ENCODE results near the gene IKZF1.

DNA sequence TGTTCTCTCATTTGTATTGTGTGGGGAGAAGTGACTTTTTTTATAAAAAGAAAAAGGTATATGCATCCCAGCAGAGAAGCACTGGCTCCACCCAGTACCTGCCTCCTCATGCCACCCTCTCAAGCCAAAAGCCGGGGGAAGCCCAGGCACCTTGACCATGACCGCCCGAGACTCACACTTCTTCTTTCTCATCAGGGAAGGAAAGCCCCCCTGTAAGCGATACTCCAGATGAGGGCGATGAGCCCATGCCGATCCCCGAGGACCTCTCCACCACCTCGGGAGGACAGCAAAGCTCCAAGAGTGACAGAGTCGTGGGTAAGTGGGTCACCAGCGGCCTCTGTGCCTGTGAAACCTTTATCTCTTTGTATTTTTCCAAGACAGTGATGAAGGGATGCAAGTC is 22.9 kb downstream of the IKZF1 start:
- TF ChIP-seq MAZ (CRISPR knock-in tag; conservative IDR thresholded peaks at IDR 0.05 in 1 of 2, IDR thresholded peaks at IDR 0.05 in 1 of 2) (no peak), CBX8 (IDR thresholded peaks at IDR 0.05; ENCODE audit: borderline replicate concordance, extremely low read depth, low read depth, low read length, poor library complexity, severe bottlenecking) (no peak), SIN3A (IDR thresholded peaks at IDR 0.05; ENCODE audit: borderline replicate concordance in 2 of 2, control insufficient read depth in 1 of 2, low read depth in 2 of 2, low read length in 2 of 2) (no peak), ZNF282 (CRISPR knock-in tag; IDR thresholded peaks at IDR 0.05) (no peak), MTA2 (IDR thresholded peaks at IDR 0.05; ENCODE audit: low read depth) (no peak), PTRF (tag; IDR thresholded peaks at IDR 0.05) (no peak), HMGXB4 (CRISPR knock-in tag; IDR thresholded peaks at IDR 0.05) (no peak), CTBP1 (IDR thresholded peaks at IDR 0.05; ENCODE audit: borderline replicate concordance) (no peak), CHD2 (IDR thresholded peaks at IDR 0.05; ENCODE audit: low read depth, low read length) (no peak), STAG1 (CRISPR knock-in tag; IDR thresholded peaks at IDR 0.05; ENCODE audit: borderline replicate concordance) (no peak)
- TF ChIP-seq, protein P1, sequence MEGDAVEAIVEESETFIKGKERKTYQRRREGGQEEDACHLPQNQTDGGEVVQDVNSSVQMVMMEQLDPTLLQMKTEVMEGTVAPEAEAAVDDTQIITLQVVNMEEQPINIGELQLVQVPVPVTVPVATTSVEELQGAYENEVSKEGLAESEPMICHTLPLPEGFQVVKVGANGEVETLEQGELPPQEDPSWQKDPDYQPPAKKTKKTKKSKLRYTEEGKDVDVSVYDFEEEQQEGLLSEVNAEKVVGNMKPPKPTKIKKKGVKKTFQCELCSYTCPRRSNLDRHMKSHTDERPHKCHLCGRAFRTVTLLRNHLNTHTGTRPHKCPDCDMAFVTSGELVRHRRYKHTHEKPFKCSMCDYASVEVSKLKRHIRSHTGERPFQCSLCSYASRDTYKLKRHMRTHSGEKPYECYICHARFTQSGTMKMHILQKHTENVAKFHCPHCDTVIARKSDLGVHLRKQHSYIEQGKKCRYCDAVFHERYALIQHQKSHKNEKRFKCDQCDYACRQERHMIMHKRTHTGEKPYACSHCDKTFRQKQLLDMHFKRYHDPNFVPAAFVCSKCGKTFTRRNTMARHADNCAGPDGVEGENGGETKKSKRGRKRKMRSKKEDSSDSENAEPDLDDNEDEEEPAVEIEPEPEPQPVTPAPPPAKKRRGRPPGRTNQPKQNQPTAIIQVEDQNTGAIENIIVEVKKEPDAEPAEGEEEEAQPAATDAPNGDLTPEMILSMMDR (IDR thresholded peaks at IDR 0.05 in 2 of 3, conservative IDR thresholded peaks at IDR 0.05 in 1 of 3; ENCODE audit: insufficient read depth in 2 of 3, low read depth in 1 of 3, low read length in 3 of 3), result no peak
